Measurements from ENCODE around the gene COL5A2. TPM values are rescaled to one million over a fixed set of nuclear protein-coding genes. Genes with fewer than 3 reads are reported as not detected.
A peak's percentile ranks its signal among the peaks of the same experiment; 100 is the strongest.

Gene COL5A2
- 10 to 100 TPM; 21.0 to 29.9 TPM for total RNA-seq
- long read RNA-seq, full-length matches to known transcripts, result 1 of 8 reads
- long read RNA-seq, partial matches to known transcripts, result 6 of 8 reads
- long read RNA-seq, other reads (novel, unspliced or antisense), result 1 of 8 reads

- peak; percentile 90 to 96 for ATAC-seq
- intact Hi-C loops (cut with DNase I), result no loop called here
- DNase-seq, result peak; percentile 27
Observed at GRCh38 chr2:189179570-189179950, at the start of gene COL5A2. TSS of gene COL5A2 (minus strand) at chr2:189179761. CDS start at chr2:189179604, 157 bp downstream.

- ATAC-seq (no peak), DNase-seq (no peak)
- intact Hi-C loops (cut with DNase I), result no loop called here
Observed at GRCh38 chr2:189226017-189226416, 46.5 kb upstream of the COL5A2 start.

- DNase-seq (no peak), ATAC-seq (no peak)
- intact Hi-C loops (cut with DNase I), result no loop called here
Observed at GRCh38 chr2:189225032-189225431, 45.5 kb upstream of the COL5A2 start.

- ATAC-seq (peak in 1 of 2 donors; percentile 81), DNase-seq (peak; percentile 59)
- intact Hi-C loops (cut with DNase I), result no loop called here
Observed at GRCh38 chr2:189222468-189223105, 43.0 kb upstream of the COL5A2 start.

GRCh38 chr2:189221811-189222467 lies 42.4 kb upstream of the COL5A2 start:
- DNase-seq (no peak), ATAC-seq (peak in 1 of 2 donors; percentile 60)
- intact Hi-C loops (cut with DNase I), result no loop called here

GRCh38 chr2:189218236-189218635 lies 38.7 kb upstream of the COL5A2 start:
- DNase-seq, result no peak
- intact Hi-C loops (cut with DNase I), result no loop called here
- ATAC-seq, result no peak

- ATAC-seq, result peak; percentile 57 to 68
- intact Hi-C loops (cut with DNase I), result no loop called here
- peak; percentile 18 for DNase-seq
Observed at GRCh38 chr2:189217541-189217940, 38.0 kb upstream of the COL5A2 start.

GRCh38 chr2:189217051-189217450 lies 37.5 kb upstream of the COL5A2 start:
- intact Hi-C loops (cut with DNase I), result no loop called here
- no peak for ATAC-seq
- DNase-seq, result no peak

- DNase-seq, result no peak
- no peak for ATAC-seq
- intact Hi-C loops (cut with DNase I), result no loop called here
Observed at GRCh38 chr2:189214484-189214883, 34.9 kb upstream of the COL5A2 start.

GRCh38 chr2:189213250-189213649 lies 33.7 kb upstream of the COL5A2 start:
- DNase-seq, result no peak
- no peak for ATAC-seq
- intact Hi-C loops (cut with DNase I), result no loop called here

- DNase-seq, result peak; percentile 58
- intact Hi-C loops (cut with DNase I), result no loop called here
- ATAC-seq, result peak; percentile 74 to 92
Observed at GRCh38 chr2:189210250-189211087, 30.9 kb upstream of the COL5A2 start.

- intact Hi-C loops (cut with DNase I), result no loop called here
- ATAC-seq, result peak in 1 of 2 donors; percentile 41
- no peak for DNase-seq
Observed at GRCh38 chr2:189208254-189208653, 28.7 kb upstream of the COL5A2 start.

- ATAC-seq (no peak), DNase-seq (no peak)
- intact Hi-C loops (cut with DNase I), result no loop called here
Observed at GRCh38 chr2:189204322-189204941, 24.9 kb upstream of the COL5A2 start.

- no peak for ATAC-seq
- DNase-seq, result no peak
- intact Hi-C loops (cut with DNase I), result no loop called here
Observed at GRCh38 chr2:189203177-189203799, 23.7 kb upstream of the COL5A2 start.

- intact Hi-C loops (cut with DNase I), result no loop called here
- no peak for DNase-seq
Observed at GRCh38 chr2:189199797-189200196, 20.2 kb upstream of the COL5A2 start.

GRCh38 chr2:189192766-189193165 lies 13.2 kb upstream of the COL5A2 start:
- ATAC-seq (no peak), DNase-seq (no peak)
- intact Hi-C loops (cut with DNase I), result no loop called here

More at GRCh38 chr2:189199797-189200196, 20.2 kb upstream of the COL5A2 start:
- ATAC-seq, result no peak

- DNase-seq, result no peak
- intact Hi-C loops (cut with DNase I), result no loop called here
- ATAC-seq, result no peak
Observed at GRCh38 chr2:189191766-189192165, 12.2 kb upstream of the COL5A2 start.

- intact Hi-C loops (cut with DNase I), result no loop called here
- DNase-seq (no peak), ATAC-seq (no peak)
Observed at GRCh38 chr2:189190685-189191084, 11.1 kb upstream of the COL5A2 start.

Measured in left cardiac atrium (tissue), 4 donors.